Dermis microvascular lymphatic vessel endothelial cell (primary cell): Measurements from ENCODE around the gene SETBP1. TPM values are rescaled to one million over a fixed set of nuclear protein-coding genes. Genes with fewer than 3 reads are reported as not detected.

Experiments used
- DNase-seq, 2 donors: peaks; one replicate each; pipeline versions ENCODE4 v3.0.0 to v3.0.0-alpha.2; 2010; ENCODE audit warnings: low read depth in 2 of 2
- total RNA-seq: library from RNA; depleted of rRNA; stranded (reverse); fragments of >200 nt; gene quantifications from 2 replicates; pipeline ENCODE4 v1.2.1, GENCODE V29; 2014

SETBP1 gene
- total RNA-seq, 1 donor from 2014 or later = 2.3 TPM

DNA sequence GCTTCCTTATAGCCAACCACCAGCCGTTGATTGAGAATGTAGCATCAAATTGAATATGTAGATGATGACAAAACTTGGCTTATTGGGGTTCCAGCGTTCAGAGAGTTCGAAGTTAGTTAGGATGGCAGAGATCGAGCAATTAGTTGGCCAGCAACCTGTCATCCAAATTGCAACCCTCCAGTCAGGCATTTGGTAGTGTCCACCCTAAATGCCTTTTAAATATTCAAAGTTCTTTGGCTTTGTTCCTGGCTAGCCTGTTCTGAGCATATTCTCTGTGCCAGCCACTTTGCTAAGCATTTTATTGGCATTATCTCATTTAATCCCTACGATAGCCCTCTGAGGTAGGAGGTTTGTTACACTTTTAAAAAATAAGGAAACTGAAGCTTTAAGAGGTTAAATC is 342.8 kb downstream of the SETBP1 start:
- DNase-seq = no peak

- no peak for DNase-seq
Measured at GRCh38 chr18:45024357-45025088, 343.8 kb downstream of the SETBP1 start.

DNA sequence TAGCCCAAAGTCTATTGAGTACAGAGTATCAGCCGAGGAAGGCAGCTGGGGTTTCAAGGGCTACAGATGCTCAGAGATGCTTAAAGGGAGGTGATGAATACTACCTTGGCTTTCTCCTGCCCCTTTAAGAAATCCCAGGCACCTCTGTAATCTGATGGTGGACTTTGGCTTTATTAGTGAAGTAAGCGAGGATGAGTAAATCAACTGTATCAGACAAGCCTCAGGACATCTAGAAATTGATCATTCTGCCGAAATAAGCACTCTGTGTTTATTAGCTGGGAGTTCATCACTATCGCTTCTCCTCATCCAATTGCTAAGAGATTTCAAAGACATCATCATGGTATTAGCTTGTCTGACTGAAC is 344.4 kb downstream of the SETBP1 start:
- no peak for DNase-seq

GRCh38 chr18:45026162-45026561 is 345.5 kb downstream of the SETBP1 start:
- DNase-seq = no peak

DNA sequence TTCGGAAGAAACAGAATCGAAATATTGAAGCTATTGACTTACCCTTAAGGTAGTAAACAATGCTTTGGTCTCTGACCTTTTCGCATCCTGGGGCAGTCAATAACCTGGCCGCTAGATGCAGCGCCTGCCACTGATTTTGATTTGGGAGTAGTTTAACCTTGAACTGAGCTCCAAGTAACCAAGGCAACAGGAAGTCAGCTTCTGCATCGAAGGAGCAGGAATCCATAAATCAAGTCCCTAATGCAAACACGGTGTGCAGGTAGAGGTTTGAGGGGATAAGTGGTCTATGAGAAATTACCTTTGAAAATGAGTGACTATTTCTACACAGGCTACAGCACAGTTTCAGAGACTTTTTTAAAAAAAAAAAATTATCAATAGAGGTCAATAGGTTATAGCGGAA is 353.5 kb downstream of the SETBP1 start:
- DNase-seq = no peak

DNA sequence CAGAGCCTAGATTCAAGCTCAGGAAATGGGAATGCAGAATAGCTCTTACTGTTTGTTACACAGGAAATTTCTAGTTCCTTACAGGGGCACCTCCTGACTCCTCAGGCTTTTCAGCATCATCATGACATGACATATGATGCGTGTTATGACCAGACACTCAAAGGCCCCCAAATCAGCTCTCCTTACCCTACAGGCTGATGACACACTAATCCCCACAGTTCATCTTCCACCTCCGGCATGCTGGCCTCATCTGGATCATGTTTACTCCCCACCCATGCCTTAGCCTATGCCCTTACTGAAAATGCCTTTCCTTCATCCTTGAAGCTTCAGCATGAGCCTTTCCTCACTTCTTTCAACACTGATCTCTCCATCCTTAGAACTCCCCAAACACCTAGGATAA is 356.9 kb downstream of the SETBP1 start:
- DNase-seq = no peak

DNA sequence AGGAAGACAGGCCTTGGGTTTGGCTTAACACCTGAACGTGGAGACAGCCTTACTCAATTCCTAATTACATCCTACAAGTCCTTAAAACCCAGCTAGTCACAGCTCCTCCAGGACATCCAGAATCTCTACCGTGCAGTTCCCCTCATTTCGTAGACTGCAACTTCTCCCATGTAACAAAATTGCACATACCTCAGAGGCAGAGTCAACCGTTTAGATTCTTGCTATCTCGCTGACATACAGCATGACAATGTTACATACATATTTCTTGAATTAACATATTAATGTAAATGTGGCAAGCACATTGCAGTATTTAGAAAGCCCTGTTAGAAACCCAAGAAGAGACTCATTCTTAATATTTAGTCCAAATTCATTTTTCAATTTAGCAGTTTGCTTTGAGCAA is 358.7 kb downstream of the SETBP1 start:
- no peak for DNase-seq

GRCh38 chr18:45040879-45041278 is 360.2 kb downstream of the SETBP1 start:
- DNase-seq = no peak

DNA sequence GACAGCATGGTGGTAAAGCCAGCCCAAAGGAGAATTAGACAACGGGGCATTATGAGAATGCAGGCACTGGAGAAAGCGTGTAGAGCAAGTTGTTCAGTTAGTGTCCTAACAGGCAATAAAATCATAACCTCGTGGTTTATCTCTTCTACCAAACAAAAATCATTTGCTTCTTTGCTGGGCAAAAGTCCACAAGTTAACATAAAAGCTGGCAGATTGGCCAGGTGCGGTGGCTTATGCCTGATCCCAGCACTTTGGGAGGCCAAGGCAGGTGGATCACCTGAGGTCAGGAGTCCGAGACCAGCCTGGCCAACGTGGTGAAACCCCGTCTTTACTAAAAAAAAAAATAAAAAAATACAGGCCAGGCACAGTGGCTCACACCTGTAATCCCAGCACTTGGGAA is 364.1 kb downstream of the SETBP1 start:
- DNase-seq = no peak

DNA sequence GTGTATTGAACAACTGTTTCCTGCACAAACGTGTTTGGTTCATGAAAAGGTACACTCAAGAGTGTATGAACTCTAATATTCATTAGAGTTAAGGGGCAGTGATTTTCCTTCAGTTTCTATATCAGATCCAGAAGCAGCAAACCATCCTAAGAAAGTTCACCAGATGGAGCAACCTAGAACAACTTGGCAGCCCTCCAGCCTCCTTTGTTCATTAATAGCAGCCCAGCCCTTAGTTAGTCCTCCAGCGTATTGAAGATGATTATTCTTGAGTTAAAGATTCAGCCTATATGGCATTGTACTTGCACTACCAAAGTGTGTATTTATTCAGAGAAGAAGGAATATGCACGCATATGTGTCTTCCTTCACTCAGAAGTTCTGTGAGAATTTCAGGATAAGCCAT is 365.5 kb downstream of the SETBP1 start:
- DNase-seq = no peak

DNA sequence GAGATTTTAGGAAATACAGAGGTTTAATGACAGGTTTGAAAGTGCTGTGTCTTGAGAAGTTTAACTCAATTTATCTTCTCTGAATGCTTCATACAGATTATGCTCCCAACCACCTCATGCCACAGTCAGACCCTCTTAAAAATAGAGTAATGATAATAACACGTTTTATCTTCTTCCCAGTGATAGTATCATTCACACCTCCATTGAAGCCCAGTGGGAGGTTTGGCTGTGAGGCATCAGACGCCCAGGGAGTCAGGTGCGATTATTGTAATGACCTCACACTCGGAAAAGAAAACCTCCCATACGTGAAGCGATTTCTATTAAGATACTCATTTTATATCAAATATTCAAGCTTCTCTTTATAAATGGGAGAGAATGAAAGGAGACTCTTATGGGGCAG is 366.3 kb downstream of the SETBP1 start:
- DNase-seq = no peak

- no peak for DNase-seq
Measured at GRCh38 chr18:45049578-45050319, 369.1 kb downstream of the SETBP1 start.

DNA sequence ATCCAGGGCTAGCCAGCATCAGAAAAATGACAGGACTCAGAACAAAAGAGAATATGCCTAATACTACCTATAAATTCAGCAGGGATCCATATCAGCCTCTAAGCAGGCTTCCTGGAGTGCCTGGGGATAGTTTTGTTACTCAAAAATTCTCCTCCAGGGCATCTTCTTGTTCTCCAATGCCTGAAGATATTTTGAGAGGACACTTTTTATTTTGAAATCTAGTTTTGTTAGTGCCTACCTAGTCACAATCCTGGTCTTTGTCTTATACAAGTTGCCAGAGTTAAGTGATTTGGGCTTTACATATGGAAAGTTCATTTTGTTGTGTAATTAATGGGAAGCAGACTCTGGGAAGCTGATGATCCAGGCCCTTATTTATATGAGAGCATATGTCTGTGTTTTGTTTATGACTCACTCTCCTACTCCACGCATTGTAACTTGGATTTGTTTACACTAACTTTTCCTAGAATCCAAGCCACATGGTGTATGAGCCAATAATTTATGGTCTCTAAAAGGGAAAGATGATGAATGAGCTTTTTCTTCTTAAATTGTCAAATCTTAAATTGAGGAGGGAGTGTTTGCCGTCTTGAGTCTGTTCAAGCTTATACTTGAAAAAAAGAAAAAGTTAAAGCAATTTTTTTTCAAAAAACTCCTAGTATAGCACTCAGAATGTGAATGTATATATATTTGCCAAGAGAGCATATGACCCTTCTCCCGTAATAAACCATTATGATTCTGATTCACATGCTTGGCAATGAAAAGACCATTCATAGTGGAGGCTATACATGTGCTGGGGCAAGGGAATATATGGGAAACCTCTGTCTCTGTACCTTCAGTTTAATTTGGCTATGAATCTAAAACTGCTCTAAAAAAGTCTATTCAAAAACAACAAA is 370.3 kb downstream of the SETBP1 start:
- DNase-seq = no peak

DNA sequence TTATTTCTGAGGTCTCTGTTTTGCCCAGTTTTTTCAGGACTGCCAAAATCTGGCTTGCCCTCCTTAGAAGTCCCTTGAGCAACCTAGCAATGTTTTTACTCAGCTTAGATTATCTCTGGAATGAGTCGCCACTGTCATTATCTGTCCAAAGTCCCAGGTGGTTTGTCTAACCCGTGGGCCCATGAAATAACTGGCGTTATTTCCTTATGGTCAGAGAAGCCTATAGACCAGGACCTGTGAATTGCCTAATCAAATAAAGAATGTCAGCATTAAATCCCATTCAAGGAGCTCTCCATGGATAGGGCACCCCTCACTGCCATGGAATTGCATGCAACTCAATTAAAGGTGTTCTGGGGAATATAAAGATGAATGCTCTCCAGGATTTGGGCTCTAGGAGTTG is 373.9 kb downstream of the SETBP1 start:
- DNase-seq = no peak

DNA sequence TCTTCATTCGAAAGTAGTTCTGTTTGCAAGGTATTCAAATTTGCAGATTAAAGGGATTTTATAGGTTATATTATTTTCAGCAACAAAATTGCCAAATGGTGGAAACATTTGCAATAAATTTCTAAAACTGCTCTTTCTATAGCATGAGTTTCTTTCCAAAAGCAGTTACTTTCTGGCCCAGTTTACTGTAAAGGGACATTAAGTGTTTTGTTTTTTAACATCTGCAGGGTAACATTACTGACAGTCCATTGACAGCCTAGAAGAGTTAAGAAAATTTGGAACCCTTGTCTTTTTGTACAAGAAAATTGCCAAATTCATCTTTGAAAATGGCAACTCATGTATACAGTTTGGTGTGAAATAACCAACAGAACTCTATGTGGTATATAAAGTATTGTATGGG is 375.1 kb downstream of the SETBP1 start:
- DNase-seq = no peak

GRCh38 chr18:45056926-45057325 is 376.2 kb downstream of the SETBP1 start:
- no peak for DNase-seq

GRCh38 chr18:45057955-45058600 is 377.4 kb downstream of the SETBP1 start:
- no peak for DNase-seq

DNA sequence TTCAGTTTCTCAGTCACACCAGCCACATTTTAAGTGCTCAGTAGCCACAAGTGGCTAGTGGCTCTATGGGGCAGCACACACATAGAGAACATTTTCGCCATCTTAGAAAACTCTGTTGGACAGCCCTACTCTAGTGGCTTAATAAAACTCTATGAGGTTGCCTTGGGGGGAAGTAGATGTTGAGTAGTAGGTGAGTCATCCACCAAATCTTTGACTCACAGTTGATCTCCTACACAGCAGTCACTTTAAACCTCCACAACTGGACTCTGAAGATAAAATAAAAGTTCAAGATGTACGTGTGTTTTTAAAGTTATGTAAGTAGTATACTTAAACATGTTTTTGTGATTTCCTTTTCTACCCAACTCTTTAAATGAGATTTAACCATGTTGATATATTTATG is 379.0 kb downstream of the SETBP1 start:
- DNase-seq = no peak

DNA sequence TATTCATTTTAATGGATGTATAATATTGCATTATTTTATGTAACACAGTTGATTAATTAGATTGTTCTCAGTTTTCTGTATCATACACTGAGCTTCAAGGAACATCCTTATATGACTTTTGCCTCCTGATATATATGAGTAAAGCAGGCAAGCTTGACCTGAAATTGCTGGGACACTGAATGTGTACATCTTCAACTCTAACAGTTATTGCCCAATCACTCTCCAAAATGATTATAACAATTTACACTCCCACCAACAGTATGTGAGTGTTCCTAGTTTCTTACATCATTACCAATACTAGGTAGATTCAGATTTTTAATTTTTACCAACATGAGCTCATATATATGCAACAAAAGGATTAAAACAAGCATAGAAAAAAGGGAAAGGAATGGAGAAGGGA is 379.4 kb downstream of the SETBP1 start:
- DNase-seq = no peak

- DNase-seq = no peak
Measured at GRCh38 chr18:45061359-45061758, 380.7 kb downstream of the SETBP1 start.

- no peak for DNase-seq
Measured at GRCh38 chr18:45063246-45064038, 382.8 kb downstream of the SETBP1 start.
